Peyer's patch (tissue), 4 donors: Measurements from ENCODE around the gene UBE2D3.

Experiments used
- CTCF ChIP-seq, 6 experiments: fragments of 450-650 bp in 4 of 6; fragments of 200-600 bp in 2 of 6; sonication (generic) in 1 of 6; IDR thresholded peaks; one replicate each; pipeline ENCODE4 v1.5.1; 2017 to 2019; ENCODE audit warnings: antibody characterized with exemption in 6 of 6, mild to moderate bottlenecking in 3 of 6, moderate library complexity in 1 of 6
- POLR2A ChIP-seq, 2 donors: fragments of 450-650 bp; IDR thresholded peaks; one replicate each; pipeline ENCODE4 v1.5.1; 2017; ENCODE audit warnings: antibody characterized with exemption in 2 of 2, mild to moderate bottlenecking in 2 of 2, moderate library complexity in 2 of 2

DNA sequence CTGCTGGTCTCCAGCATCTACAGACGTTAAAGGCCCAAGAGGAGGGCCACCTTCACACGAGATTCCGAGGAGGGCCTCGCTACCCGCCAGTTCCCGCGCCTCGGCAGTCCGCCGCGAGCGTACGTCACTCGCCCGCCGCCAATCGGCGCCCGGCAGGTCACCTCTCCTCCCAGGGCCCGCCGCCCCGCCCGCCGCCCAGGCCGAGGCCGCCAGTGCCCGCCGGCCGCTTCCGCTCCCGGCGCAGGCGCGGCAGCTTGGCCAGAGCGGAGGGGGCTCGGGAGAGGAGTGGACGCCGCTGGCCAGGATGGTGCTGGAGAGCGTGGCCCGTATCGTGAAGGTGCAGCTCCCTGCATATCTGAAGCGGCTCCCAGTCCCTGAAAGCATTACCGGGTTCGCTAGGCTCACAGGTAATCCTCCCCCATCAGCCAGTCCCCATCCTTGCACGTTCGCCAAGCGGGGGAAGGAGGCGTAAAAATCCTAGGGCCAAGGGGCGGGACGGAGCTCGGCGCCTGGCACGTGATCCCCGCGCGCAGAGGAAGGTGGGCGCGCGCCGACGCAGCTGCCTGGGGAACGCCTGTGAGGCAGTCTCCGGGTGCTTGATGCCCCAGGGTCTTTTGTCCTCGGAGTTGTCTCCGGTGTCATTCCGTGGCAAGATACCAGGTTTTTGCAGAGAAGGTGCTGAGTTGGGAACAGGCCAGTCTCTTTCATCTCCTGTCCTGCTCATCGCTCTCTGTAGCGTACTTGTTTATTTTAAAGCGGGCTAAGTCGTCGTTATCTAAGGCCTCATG, 41.6 kb upstream of the UBE2D3 start, which contains the start of gene CISD2:
- TF ChIP-seq CTCF (IDR thresholded peaks at IDR 0.05) (peak in 3 of 6 experiments; percentile 12 to 45 (median 19)), POLR2A (IDR thresholded peaks at IDR 0.05) (peak; percentile 67 to 74)
